Measurements from ENCODE around the gene PMF1.

PMF1 gene

DNA sequence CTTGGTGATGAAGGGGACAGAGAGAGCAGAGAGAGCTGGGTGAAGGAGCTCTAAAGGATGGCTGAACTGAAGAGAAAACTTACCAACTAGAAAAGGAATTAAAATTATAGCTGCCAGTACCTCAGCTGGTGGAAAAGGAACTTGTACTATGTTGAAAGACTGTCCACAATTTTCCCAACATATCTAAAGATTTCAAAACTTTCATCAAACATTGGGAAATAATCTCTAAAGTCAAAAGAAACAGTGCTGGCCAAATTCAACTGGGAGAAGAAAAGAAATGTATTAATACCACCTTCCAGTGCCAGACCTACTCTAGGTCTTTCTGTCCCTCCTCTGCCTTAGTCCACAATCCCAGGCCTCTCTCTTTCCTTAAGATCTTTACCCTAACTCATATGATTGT, 63.7 kb downstream of the PMF1 start:
- DNase-seq = no peak

DNA sequence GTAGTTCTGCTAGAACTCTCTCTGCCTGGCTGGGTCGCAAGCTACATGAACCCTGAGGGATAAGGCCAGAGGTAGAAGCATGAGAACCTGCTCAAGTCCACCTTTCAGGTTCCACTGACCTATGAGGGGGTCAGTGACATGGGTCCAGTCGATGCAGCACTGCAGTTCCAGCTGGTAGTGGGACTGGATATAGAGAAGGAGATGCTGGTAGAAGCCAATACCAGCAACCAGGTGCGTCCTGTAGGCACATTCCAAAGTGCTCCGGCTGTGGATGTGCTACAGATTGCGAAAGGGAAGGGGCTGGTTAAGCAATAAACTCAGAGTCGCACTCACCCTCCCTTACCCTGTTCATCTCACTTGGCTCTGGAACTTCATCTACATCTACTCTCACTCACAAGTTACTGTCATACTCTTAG, 64.2 kb downstream of the PMF1 start:
- no peak for DNase-seq

DNA sequence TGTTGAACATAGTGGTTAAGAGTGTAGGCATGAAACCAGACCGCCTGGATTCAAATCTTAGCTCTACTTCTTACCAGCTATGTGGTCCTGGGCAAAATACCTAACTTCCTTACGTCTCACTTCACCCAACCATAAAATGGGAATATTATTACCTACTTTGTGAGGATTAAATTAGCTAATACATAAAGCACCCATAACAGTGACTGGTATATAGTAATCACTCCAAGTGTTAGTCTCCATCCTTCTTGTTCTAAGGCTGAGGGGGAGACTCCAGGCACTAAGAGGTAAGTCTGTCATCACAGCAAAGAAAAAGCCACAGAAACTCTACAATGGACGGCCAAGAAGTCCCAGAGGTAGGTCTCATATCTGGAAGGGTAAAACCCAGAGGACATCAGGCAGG, 67.0 kb downstream of the PMF1 start:
- no peak for DNase-seq

DNA sequence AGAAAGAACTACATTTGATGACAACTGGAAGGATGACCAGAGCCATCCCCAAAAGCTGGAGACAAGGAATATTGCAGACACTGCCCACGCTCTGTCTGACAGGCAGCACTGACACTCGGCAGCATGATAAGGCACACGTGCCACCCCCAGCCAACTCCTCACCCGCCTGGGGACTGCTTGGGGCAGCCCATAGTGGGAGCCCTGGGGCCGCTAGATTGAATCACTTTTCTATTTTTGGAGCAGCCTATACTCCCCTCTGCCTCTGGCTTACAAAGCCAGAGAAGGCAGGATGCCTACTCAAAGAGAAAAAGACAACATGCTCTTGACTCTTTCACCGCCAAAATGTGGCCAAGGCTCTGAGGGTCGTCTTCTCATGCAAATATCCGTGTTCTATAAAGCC, 68.5 kb downstream of the PMF1 start:
- peak; percentile 59 for DNase-seq

DNA sequence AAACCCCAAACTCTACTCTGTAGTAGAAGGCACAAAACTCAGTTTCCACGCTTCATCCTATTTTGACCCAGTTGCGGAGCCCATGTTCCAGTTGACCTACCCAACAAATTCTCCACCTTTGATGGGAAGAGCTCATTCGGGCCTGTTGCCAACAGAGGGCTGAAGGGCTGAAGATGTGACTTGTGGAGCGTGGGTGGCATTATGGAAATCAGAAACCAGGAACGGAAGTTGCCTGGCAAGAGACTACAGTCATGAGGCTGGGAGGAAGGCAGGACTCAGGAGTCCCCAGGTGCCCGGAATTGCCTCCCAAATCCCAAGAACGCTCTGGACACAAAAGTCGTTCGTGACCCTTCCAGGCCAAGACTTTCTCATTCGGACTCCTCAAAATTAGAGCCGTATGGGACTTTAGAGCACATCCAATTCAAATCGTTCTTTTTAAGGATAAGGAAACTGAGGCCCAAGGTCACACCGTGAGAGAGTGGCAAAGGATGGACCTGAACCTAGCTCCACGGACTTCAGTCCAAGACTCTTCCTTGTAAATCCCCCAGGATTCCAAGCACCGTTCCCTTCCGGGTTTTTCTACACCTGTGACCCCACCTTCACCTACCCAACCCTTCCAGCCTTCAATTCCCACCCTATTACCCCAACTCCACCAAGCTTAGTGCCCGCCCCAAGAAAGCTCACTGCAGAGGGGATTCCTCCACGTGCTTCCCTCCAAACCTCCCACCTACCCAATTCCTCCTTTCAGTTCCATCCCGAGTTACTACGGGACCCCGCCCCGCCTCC, 69.1 kb downstream of the PMF1 start:
- DNase-seq = no peak

DNA sequence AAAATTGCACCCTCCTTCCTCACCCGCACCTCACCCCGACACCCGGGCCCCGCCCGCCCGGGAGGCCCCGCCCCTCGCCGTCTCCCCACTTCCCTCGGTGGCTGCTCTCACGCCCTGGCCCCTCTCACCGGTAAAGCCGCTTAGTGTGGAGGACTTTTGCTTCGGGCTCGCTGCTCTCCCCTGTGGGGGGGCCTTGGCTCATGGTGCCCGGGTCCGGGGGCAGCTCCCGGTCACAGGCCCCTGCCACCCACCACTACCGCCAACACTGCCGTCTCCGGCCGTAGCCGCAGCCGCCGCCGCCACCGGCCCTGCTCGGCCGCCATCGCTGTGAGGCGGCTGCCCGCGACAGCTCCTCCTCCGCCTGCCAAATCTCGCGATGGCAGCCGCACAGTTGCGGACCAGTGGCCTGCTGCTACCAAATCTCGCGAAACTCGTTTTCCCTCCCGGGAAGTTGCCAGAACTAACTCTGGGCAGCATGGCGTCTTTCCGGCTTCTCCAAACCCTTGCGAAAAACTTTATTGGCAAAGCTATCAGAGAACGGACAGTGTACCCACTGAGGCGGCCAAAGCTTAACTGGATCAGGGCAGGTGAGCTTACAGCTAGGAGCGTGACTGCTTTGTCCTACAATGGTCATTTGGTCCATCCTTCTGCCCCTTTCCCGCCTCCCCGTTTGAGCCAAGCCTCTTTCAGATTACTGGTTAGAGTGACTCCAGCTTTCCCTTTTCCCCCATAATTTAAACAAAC, 69.8 kb downstream of the PMF1 start, which contains the start of gene SMG5:
TSS of gene SMG5 (minus strand) at position 347 of the 744 bp plus-strand sequence. CDS start at position 202, 145 bp downstream.
- peak; percentile 95 for DNase-seq

DNA sequence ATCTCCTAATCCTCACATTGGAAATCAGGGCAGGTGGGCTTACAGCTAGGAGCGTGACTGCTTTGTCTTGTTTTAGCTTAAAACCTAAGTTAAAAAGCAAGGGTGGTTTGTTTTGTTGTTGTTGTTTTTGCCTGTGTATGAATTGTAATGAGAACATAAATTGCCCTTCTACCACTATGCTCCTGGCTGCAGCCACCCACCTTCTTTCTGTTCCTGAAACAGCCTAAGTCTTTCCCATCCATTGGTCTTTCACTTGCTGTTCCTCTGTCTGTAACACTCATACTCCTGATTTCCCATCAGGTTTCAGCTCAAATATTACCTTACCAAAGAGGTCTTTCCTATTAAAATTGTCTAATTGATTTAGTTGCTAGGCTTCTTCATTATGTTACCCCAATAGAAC, 70.7 kb downstream of the PMF1 start:
- DNase-seq = no peak

DNA sequence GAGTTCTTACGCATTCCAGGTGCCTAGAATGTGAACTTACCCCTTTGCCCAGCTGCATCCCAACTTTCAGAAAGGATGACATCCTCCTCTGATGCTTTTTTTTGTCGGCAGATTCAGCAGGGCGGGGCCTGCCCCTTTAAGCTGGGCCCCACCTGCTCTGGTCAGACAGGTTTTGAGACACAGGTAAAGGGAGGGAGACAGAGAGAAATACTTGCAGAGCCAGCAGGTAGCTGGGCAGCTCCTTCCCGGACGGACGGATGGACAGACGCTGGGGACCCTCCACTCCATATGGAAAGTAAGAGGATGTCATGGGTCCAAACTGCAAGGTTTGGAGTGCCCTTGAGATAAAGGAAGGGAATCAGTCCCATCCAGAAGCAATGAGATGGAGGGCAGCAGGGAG, 71.3 kb downstream of the PMF1 start, which contains the start of gene TMEM79:
TSS of gene TMEM79 (plus strand) at position 214 of the 400 bp plus-strand sequence. CDS start 902 bp downstream, outside the sequence.
- no peak for DNase-seq

DNA sequence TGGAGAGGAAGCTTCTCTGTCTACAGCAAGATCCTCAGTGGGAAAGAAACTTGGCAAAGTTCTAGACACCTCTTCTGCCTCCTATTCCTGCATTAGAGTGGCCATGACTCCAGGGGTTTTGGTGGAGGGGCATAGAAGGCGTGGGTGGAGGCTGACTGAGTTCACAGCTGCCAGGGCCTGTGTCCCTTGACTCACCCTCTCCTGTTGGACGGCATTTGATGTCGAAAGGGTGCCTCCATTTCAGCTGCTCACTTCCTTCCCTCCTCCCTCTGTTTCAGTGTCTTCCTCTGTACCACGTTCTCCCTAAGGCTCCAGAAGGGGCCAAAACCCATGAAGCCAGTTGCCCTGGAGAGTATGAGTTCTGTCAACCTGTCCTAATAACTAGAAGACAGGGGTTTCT, 72.0 kb downstream of the PMF1 start:
- DNase-seq = no peak

DNA sequence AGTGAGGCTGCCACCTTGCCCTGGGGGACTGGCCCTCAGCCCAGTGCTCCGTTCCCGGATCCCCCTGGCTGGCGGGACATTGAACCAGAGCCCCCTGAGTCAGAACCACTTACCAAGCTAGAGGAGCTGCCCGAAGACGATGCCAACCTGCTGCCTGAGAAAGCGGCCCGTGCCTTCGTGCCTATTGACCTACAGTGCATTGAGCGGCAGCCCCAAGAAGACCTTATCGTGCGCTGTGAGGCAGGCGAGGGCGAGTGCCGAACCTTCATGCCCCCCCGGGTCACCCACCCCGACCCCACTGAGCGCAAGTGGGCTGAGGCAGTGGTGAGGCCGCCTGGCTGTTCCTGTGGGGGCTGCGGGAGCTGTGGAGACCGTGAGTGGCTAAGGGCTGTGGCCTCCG, 72.6 kb downstream of the PMF1 start:
- DNase-seq = no peak

DNA sequence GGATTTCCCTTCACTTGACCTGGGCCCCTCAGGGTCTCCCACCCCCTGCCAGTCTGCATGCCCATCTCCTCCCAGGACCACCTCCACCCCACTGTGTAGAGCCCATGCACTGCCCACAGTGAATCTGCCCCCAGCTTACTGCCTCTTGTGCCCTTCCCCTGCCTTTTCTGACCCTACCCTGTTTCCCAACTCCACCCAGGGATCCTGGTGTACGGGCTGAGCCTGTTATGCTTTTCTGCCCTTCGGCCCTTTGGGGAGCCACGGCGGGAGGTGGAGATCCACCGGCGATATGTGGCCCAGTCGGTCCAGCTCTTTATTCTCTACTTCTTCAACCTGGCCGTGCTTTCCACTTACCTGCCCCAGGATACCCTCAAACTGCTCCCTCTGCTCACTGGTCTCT, 73.3 kb downstream of the PMF1 start:
- no peak for DNase-seq

Data from activated naive CD4-positive, alpha-beta T cell treated with Interleukin-2 at 50 U/mL for 16 hours (primary cell).